ENCODE measurements around the gene LAMTOR5. TPM values are rescaled to one million over a fixed set of nuclear protein-coding genes. Genes with fewer than 3 reads are reported as not detected.

LAMTOR5 gene
- total and polyA plus RNA-seq, 10 of the 15 experiments (the other 5 are each of a cell fraction or from before 2014, with no cell fraction given): 64.1 to 613 (median 315) TPM

DNA sequence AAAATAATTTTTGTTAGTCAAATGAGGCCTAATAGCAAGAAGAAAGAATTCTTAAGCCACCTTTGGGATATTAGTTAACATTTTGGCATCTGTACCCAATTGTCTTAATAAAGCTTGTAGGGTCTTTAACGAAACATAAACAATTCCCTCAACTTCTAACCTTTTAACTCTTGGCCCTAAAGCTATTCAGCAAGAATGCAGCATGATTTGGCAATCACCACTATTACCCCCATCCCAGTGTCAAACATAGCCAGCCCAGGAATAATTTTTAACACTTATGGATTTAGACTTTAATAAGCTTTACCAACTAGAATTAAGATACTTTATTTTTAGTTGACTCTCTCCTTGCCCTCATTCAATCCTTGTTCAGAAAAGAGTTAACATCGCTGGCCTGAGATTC, 14.2 kb downstream of the LAMTOR5 start (continued):
- TF ChIP-seq, protein P1, sequence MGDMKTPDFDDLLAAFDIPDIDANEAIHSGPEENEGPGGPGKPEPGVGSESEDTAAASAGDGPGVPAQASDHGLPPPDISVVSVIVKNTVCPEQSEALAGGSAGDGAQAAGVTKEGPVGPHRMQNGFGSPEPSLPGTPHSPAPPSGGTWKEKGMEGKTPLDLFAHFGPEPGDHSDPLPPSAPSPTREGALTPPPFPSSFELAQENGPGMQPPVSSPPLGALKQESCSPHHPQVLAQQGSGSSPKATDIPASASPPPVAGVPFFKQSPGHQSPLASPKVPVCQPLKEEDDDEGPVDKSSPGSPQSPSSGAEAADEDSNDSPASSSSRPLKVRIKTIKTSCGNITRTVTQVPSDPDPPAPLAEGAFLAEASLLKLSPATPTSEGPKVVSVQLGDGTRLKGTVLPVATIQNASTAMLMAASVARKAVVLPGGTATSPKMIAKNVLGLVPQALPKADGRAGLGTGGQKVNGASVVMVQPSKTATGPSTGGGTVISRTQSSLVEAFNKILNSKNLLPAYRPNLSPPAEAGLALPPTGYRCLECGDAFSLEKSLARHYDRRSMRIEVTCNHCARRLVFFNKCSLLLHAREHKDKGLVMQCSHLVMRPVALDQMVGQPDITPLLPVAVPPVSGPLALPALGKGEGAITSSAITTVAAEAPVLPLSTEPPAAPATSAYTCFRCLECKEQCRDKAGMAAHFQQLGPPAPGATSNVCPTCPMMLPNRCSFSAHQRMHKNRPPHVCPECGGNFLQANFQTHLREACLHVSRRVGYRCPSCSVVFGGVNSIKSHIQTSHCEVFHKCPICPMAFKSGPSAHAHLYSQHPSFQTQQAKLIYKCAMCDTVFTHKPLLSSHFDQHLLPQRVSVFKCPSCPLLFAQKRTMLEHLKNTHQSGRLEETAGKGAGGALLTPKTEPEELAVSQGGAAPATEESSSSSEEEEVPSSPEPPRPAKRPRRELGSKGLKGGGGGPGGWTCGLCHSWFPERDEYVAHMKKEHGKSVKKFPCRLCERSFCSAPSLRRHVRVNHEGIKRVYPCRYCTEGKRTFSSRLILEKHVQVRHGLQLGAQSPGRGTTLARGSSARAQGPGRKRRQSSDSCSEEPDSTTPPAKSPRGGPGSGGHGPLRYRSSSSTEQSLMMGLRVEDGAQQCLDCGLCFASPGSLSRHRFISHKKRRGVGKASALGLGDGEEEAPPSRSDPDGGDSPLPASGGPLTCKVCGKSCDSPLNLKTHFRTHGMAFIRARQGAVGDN (IDR thresholded peaks at IDR 0.05): no peak
- TF ChIP-seq KAT2A (conservative IDR thresholded peaks at IDR 0.05; ENCODE audit: control insufficient read depth, low read depth, low read length) (no peak), STAT3 (IDR thresholded peaks at IDR 0.05; ENCODE audit: low read depth, low read length) (no peak), CEBPZ (IDR thresholded peaks at IDR 0.05; ENCODE audit: low read depth, low read length) (no peak), RUNX3 (IDR thresholded peaks at IDR 0.05; ENCODE audit: low read length) (no peak)
